Activated CD4-positive, alpha-beta T cell treated with anti-CD3 and anti-CD28 coated beads for 1 hour (primary cell): ENCODE measurements around the gene MTX1.
A peak's percentile ranks its signal among the peaks of the same experiment; 100 is the strongest.
"Not testable (repeated sequence)": the region's sequence is repeated elsewhere in the genome, so short reads cannot be mapped to it uniquely, and the experiment has no call there.

Experiments
- DNase-seq: peaks from one replicate; pipeline ENCODE4 v3.0.0-alpha.2; 2020

The MTX1 gene

GRCh38 chr1:155241841-155242264 lies 33.4 kb downstream of the MTX1 start:
- no peak for DNase-seq

GRCh38 chr1:155242805-155243358 lies 34.4 kb downstream of the MTX1 start:
- DNase-seq = no peak

- DNase-seq = peak; percentile 85
Observed at GRCh38 chr1:155244368-155245162, 36.1 kb downstream of the MTX1 start.

GRCh38 chr1:155245163-155245524 lies 36.6 kb downstream of the MTX1 start:
- DNase-seq = no peak

GRCh38 chr1:155246796-155247195 lies 38.3 kb downstream of the MTX1 start:
- DNase-seq = not testable (repeated sequence)

GRCh38 chr1:155247667-155248553 lies 39.4 kb downstream of the MTX1 start:
- DNase-seq = no peak

- DNase-seq = no peak
Observed at GRCh38 chr1:155250246-155250632, 41.7 kb downstream of the MTX1 start.

GRCh38 chr1:155250633-155251449 lies 42.3 kb downstream of the MTX1 start:
- peak; percentile 93 for DNase-seq

- DNase-seq = no peak
Observed at GRCh38 chr1:155251566-155251965, 43.1 kb downstream of the MTX1 start.

- DNase-seq = no peak
Observed at GRCh38 chr1:155253208-155253607, 44.7 kb downstream of the MTX1 start.

GRCh38 chr1:155253797-155254196 lies 45.3 kb downstream of the MTX1 start:
- no peak for DNase-seq

GRCh38 chr1:155254228-155254713 lies 45.8 kb downstream of the MTX1 start:
- DNase-seq = no peak

GRCh38 chr1:155254714-155255242 lies 46.3 kb downstream of the MTX1 start:
- no peak for DNase-seq

GRCh38 chr1:155255243-155256007 lies 46.9 kb downstream of the MTX1 start, which contains the start of gene ENTREP3:
TSS of gene ENTREP3 (minus strand) at chr1:155255483. CDS start at chr1:155254877, 606 bp downstream.
- DNase-seq = peak; percentile 62

GRCh38 chr1:155256058-155256852 lies 47.8 kb downstream of the MTX1 start:
- DNase-seq = no peak

GRCh38 chr1:155260276-155260675 lies 51.8 kb downstream of the MTX1 start:
- DNase-seq = no peak

GRCh38 chr1:155261493-155261851 lies 53.0 kb downstream of the MTX1 start:
- DNase-seq = no peak

- DNase-seq = peak; percentile 72
Observed at GRCh38 chr1:155261852-155262673, 53.6 kb downstream of the MTX1 start, which contains the start of gene SCAMP3. TSS of gene SCAMP3 (minus strand) at chr1:155262360. CDS start at chr1:155262151, 209 bp downstream.

GRCh38 chr1:155263067-155263466 lies 54.6 kb downstream of the MTX1 start:
- DNase-seq = no peak
